ENCODE measurements around the gene ENOX2.

The ENOX2 gene

GRCh38 chrX:130682990-130683389 lies 220.0 kb downstream of the ENOX2 start:
- in situ Hi-C loops (cut with HindIII; ENCODE audit: low pct_ligation_motif_present, low sequenced_read_pairs): no loop called here
- H3K27ac ChIP-seq: peak overlapping the region; percentile 70
- no peak overlapping the region for H3K4me3 ChIP-seq (ENCODE audit: low read depth, low read length)
- DNase-seq: peak; percentile 43
- H3K27me3 ChIP-seq (replicated peaks): no peaks in the 10 kb centered on the region
- no peak for TF ChIP-seq CTCF (IDR thresholded peaks at IDR 0.05; ENCODE audit: low read depth, low read length, missing control alignments)
- H3K36me3 ChIP-seq (replicated peaks): no peaks in the 10 kb centered on the region

- DNase-seq: peak; percentile 4
- Histone ChIP-seq H3K36me3 (replicated peaks) (no peaks in the 10 kb centered on the region), H3K4me3 (ENCODE audit: low read depth, low read length) (no peak overlapping the region), H3K27me3 (replicated peaks) (no peaks in the 10 kb centered on the region), H3K27ac (no peak overlapping the region)
- TF ChIP-seq CTCF (IDR thresholded peaks at IDR 0.05; ENCODE audit: low read depth, low read length, missing control alignments): no peak
- in situ Hi-C loops (cut with HindIII; ENCODE audit: low pct_ligation_motif_present, low sequenced_read_pairs): no loop called here
These were observed 222.6 kb downstream of the ENOX2 start for GRCh38 chrX:130680164-130681035.

- Histone ChIP-seq H3K27me3 (replicated peaks) (no peaks in the 10 kb centered on the region), H3K4me3 (ENCODE audit: low read depth, low read length) (no peak overlapping the region), H3K27ac (no peak overlapping the region), H3K36me3 (replicated peaks) (no peaks in the 10 kb centered on the region)
- no peak for DNase-seq
- in situ Hi-C loops (cut with HindIII; ENCODE audit: low pct_ligation_motif_present, low sequenced_read_pairs): no loop called here
- no peak for TF ChIP-seq CTCF (IDR thresholded peaks at IDR 0.05; ENCODE audit: low read depth, low read length, missing control alignments)
These were observed 226.1 kb downstream of the ENOX2 start for GRCh38 chrX:130676861-130677260.

- in situ Hi-C loops (cut with HindIII; ENCODE audit: low pct_ligation_motif_present, low sequenced_read_pairs): no loop called here
- DNase-seq: no peak
- TF ChIP-seq CTCF (IDR thresholded peaks at IDR 0.05; ENCODE audit: low read depth, low read length, missing control alignments): no peak
- no peak overlapping the region for H3K27ac ChIP-seq
- H3K36me3 ChIP-seq (replicated peaks): no peaks in the 10 kb centered on the region
- no peaks in the 10 kb centered on the region for H3K27me3 ChIP-seq (replicated peaks)
- no peak overlapping the region for H3K4me3 ChIP-seq (ENCODE audit: low read depth, low read length)
These were observed 230.8 kb downstream of the ENOX2 start for GRCh38 chrX:130672214-130672613.

GRCh38 chrX:130669233-130669632 lies 233.8 kb downstream of the ENOX2 start:
- in situ Hi-C loops (cut with HindIII; ENCODE audit: low pct_ligation_motif_present, low sequenced_read_pairs): no loop called here
- H3K27me3 ChIP-seq (replicated peaks): no peaks in the 10 kb centered on the region
- no peak for TF ChIP-seq CTCF (IDR thresholded peaks at IDR 0.05; ENCODE audit: low read depth, low read length, missing control alignments)
- no peak overlapping the region for H3K4me3 ChIP-seq (ENCODE audit: low read depth, low read length)
- no peaks in the 10 kb centered on the region for H3K36me3 ChIP-seq (replicated peaks)
- no peak overlapping the region for H3K27ac ChIP-seq
- DNase-seq: no peak

GRCh38 chrX:130665263-130665662 lies 237.7 kb downstream of the ENOX2 start:
- in situ Hi-C loops (cut with HindIII; ENCODE audit: low pct_ligation_motif_present, low sequenced_read_pairs): no loop called here
- H3K27ac ChIP-seq: no peak overlapping the region
- no peak for TF ChIP-seq CTCF (IDR thresholded peaks at IDR 0.05; ENCODE audit: low read depth, low read length, missing control alignments)
- no peak for DNase-seq
- H3K36me3 ChIP-seq (replicated peaks): no peaks in the 10 kb centered on the region
- no peak overlapping the region for H3K4me3 ChIP-seq (ENCODE audit: low read depth, low read length)
- H3K27me3 ChIP-seq (replicated peaks): no peaks in the 10 kb centered on the region

All from brain microvascular endothelial cell (primary cell).